K562 (cell line): Measurements from ENCODE around the gene HPCAL1.

ENCODE experiments used
- GATA2 ChIP-seq: sonication (generic); formaldehyde crosslinking; IDR thresholded peaks from 2 replicates; pipeline ENCODE4 v1.4.0; 2020; ENCODE audit warnings: mild to moderate bottlenecking, missing genetic modification reagents
- NFIC ChIP-seq: fragments of 450-650 bp; IDR thresholded peaks from 2 replicates; pipeline ENCODE4 v1.6.1; 2017; ENCODE audit warnings: mild to moderate bottlenecking, inconsistent platforms
- SIN3B ChIP-seq: fragments of 450-650 bp; IDR thresholded peaks from 2 replicates; pipeline ENCODE4 v1.6.1; 2017; ENCODE audit warnings: low read depth, mild to moderate bottlenecking, moderate library complexity
- TF ChIP-seq, protein P1 (sequence below): IDR thresholded peaks from 2 replicates; pipeline ENCODE4 v1.6.1; 2011; ENCODE audit not compliant: insufficient read length; ENCODE audit errors: extremely low read depth

DNA sequence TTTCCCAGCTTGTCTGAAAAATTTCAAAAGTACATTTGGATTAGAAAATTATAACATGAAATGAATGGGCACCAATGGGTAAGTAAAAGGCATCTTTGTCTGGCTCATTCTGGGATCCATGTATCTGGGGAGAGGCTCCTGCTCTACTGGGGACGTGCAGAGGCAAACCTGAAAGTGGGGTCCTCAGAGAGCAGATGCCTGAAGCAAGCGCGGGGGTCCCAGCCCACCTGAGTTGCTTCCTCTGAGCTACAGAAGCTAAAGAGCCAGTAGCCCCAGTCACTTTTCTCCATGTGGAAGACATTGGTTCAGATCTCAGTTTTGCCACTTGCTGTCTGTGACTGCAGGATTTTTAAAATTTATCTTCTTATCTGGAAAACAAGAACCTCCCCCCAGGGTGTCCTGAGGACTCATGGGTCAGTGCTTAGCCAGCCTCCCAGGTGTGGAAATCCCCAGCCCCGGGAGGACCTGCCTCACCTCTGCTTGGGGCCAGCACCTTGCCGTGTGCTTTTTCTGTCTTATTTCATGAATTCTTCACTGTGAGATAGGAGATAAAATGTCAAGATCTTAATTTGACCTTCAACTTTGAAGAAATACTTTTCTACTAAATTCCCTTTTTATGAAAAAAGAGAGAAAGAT is 170.5 kb downstream of the HPCAL1 start:
- no peak for TF ChIP-seq SIN3B
- no peak for TF ChIP-seq NFIC
- TF ChIP-seq, protein P1, sequence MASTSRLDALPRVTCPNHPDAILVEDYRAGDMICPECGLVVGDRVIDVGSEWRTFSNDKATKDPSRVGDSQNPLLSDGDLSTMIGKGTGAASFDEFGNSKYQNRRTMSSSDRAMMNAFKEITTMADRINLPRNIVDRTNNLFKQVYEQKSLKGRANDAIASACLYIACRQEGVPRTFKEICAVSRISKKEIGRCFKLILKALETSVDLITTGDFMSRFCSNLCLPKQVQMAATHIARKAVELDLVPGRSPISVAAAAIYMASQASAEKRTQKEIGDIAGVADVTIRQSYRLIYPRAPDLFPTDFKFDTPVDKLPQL: no peak
- no peak for TF ChIP-seq GATA2 (CRISPR knock-in tag)
